NCI-H187 treated with DMSO at 0.1 percent for 48 hours (cell line): ENCODE results near the gene GPATCH4.
"Not testable (repeated sequence)": the region's sequence is repeated elsewhere in the genome, so short reads cannot be mapped to it uniquely, and the experiment has no call there.

ENCODE experiments used
- DNase-seq: peaks from one replicate; lab custom pipeline; 2025; lab: John Stamatoyannopoulos, UW

The GPATCH4 gene

GRCh38 chr1:156601122-156601830, at the start of gene GPATCH4:
TSS of gene GPATCH4 (minus strand) at chr1:156601479.
- peak; percentile 77 for DNase-seq

- no peak for DNase-seq
Measured at GRCh38 chr1:156648951-156649350, 47.7 kb upstream of the GPATCH4 start.

- DNase-seq = no peak
Measured at GRCh38 chr1:156648496-156648895, 47.2 kb upstream of the GPATCH4 start.

GRCh38 chr1:156647351-156647750, 46.1 kb upstream of the GPATCH4 start:
- no peak for DNase-seq

- no peak for DNase-seq
Measured at GRCh38 chr1:156646738-156647211, 45.5 kb upstream of the GPATCH4 start.

- DNase-seq = no peak
Measured at GRCh38 chr1:156645666-156646065, 44.4 kb upstream of the GPATCH4 start.

- DNase-seq = no peak
Measured at GRCh38 chr1:156645056-156645455, 43.8 kb upstream of the GPATCH4 start.

GRCh38 chr1:156644640-156645039, 43.4 kb upstream of the GPATCH4 start:
- no peak for DNase-seq

GRCh38 chr1:156644146-156644545, 42.9 kb upstream of the GPATCH4 start:
- DNase-seq = no peak

GRCh38 chr1:156643778-156644092, 42.5 kb upstream of the GPATCH4 start:
- no peak for DNase-seq

GRCh38 chr1:156643049-156643777, 41.9 kb upstream of the GPATCH4 start:
- no peak for DNase-seq

GRCh38 chr1:156642265-156643048, 41.2 kb upstream of the GPATCH4 start:
- no peak for DNase-seq

GRCh38 chr1:156641761-156642264, 40.5 kb upstream of the GPATCH4 start, which contains the start of gene BCAN:
TSS of gene BCAN (plus strand) at chr1:156642117. CDS start at chr1:156646055, 3,938 bp downstream.
- DNase-seq = no peak

- DNase-seq = no peak
Measured at GRCh38 chr1:156640842-156641706, 39.8 kb upstream of the GPATCH4 start.

GRCh38 chr1:156639601-156640101, 38.4 kb upstream of the GPATCH4 start:
- DNase-seq = no peak

- DNase-seq = no peak
Measured at GRCh38 chr1:156638189-156638985, 37.1 kb upstream of the GPATCH4 start.

- DNase-seq = no peak
Measured at GRCh38 chr1:156632355-156632754, 31.1 kb upstream of the GPATCH4 start.

GRCh38 chr1:156631152-156631551, 29.9 kb upstream of the GPATCH4 start:
- DNase-seq = not testable (repeated sequence)

GRCh38 chr1:156629823-156630449, 28.7 kb upstream of the GPATCH4 start:
- DNase-seq = no peak

GRCh38 chr1:156627313-156627880, 26.1 kb upstream of the GPATCH4 start:
- DNase-seq = no peak
